Neural crest cell (in vitro differentiated cells): ENCODE measurements around the gene ALPK1. TPM values are rescaled to one million over a fixed set of nuclear protein-coding genes. Genes with fewer than 3 reads are reported as not detected.

Experiments
- DNase-seq: peaks from one replicate; pipeline ENCODE4 v3.0.0; 2021; ENCODE audit warnings: low read depth, mixed read lengths, low spot score
- H3K27ac Mint-ChIP-seq: one replicate; pipeline ENCODE4 v1.8.0; 2021; ENCODE audit warnings: mild to moderate bottlenecking, mixed read lengths; ENCODE audit not compliant: unreplicated experiment
- H3K27me3 Mint-ChIP-seq: 2 replicates; pipeline ENCODE4 v1.8.0; 2021; ENCODE audit warnings: low read depth, mild to moderate bottlenecking, mixed read lengths
- H3K36me3 Mint-ChIP-seq: 2 replicates; pipeline ENCODE4 v1.8.0; 2021; ENCODE audit warnings: low read depth, mild to moderate bottlenecking, mixed read lengths
- H3K4me1 Mint-ChIP-seq: 2 replicates; pipeline ENCODE4 v1.8.0; 2021; ENCODE audit warnings: mixed read lengths
- H3K4me3 Mint-ChIP-seq: one replicate; pipeline ENCODE4 v1.8.0; 2021; ENCODE audit warnings: mild to moderate bottlenecking, mixed read lengths
- H3K9me3 Mint-ChIP-seq: 2 replicates; pipeline ENCODE4 v1.8.0; 2021; ENCODE audit warnings: mixed read lengths
- CTCF ChIP-seq: fragments of 200-600 bp; sonication (generic); conservative IDR thresholded peaks from 2 replicates; pipeline ENCODE4 v1.5.0; 2021; ENCODE audit warnings: antibody characterized with exemption, mild to moderate bottlenecking
- total RNA-seq: library from RNA; stranded (reverse); gene quantifications from 2 replicates; pipeline ENCODE4 v1.2.1, GENCODE V29; 2021

The ALPK1 gene
- total RNA-seq, 1 donor from 2014 or later, result 0.68 TPM

DNA sequence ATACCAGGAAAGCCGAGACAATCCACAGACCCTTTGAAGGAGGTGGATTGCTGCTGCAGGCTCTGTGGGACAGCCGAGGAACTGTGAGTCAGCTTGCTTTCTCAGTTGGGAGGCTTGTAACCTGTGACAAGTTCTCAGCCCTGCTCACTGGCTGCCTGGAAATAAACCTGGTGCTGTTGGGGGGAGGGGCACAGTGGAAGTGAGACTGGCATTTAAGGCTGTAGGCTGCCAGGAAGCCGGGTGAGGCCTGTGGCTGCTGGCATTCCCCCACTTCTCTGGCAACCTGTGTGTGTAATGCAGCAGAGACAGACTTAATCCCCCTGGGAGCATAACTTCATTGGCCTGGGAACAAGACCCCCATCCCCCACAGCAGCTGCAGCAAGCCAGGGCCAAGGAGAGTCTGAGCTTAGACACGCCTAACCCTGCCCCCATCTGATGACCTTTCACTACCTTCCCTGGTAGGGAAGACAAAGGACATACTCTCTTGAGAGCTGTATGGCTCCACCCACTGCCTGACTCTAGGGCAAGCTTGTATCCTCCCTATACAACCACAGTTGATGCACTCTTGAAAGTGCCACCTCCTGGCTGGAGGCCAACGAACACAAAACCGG, 64.1 kb downstream of the ALPK1 start:
- Mint-ChIP-seq H3K36me3 (peaks cover 28% of the 10 kb centered on the region), H3K9me3 (peaks cover 25% of the 10 kb centered on the region), H3K4me1 (peaks cover 10% of the 10 kb centered on the region), H3K27me3 (no peaks in the 10 kb centered on the region), H3K4me3 (no peak overlapping the region), H3K27ac (peak overlapping the region; percentile 83)
- DNase-seq, result no peak
- TF ChIP-seq CTCF, result no peak

DNA sequence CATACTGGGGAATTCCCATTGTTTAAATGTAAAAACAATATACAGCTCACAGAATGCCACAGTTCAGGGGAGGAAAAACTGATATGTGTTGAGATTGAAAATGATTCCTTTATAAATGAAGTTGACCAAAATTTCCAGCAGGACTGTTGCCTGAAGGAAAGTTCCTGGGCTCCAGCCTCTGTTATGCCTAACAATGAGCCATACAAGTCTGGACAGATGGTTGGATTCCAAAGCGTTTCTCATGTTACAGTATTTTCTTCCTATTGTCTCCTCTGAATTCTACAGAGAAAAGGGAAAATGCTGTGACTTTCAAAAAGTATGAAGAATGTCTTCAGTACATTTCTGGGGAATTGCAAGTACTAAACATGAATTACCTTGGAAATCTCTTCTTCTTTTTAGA, 73.3 kb downstream of the ALPK1 start:
- peaks cover 16% of the 10 kb centered on the region for H3K4me1 Mint-ChIP-seq
- H3K9me3 Mint-ChIP-seq, result peaks cover 15% of the 10 kb centered on the region
- H3K4me3 Mint-ChIP-seq, result no peak overlapping the region
- DNase-seq, result no peak
- no peaks in the 10 kb centered on the region for H3K27me3 Mint-ChIP-seq
- peaks cover 8% of the 10 kb centered on the region for H3K36me3 Mint-ChIP-seq
- H3K27ac Mint-ChIP-seq, result no peak overlapping the region
- TF ChIP-seq CTCF, result no peak

GRCh38 chr4:112371361-112371760, 74.2 kb downstream of the ALPK1 start:
- peaks cover 2% of the 10 kb centered on the region for H3K36me3 Mint-ChIP-seq
- peak overlapping the region; percentile 46 for H3K27ac Mint-ChIP-seq
- no peak for DNase-seq
- TF ChIP-seq CTCF, result no peak
- no peaks in the 10 kb centered on the region for H3K27me3 Mint-ChIP-seq
- peaks cover 10% of the 10 kb centered on the region for H3K9me3 Mint-ChIP-seq
- H3K4me3 Mint-ChIP-seq, result no peak overlapping the region
- H3K4me1 Mint-ChIP-seq, result peaks cover 16% of the 10 kb centered on the region

DNA sequence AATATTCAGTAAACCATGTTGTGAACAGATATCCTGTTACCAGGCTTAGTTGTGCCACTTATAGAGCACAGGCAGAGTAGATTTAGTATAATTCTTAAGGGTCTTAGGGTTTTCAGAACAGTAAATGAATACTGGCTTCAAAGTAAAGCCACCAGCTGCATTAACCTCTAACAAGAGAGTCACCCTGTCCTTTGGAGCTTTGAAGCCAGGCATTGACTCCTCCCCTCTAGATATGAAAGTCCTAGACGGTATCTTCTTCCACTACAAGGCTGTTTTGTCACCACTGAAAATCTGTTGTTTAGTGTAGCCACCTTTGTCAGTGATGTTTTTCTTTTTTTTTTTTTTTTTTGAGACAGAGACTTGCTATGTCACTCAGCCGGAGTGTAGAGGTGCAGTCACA, 77.7 kb downstream of the ALPK1 start:
- no peak overlapping the region for H3K4me3 Mint-ChIP-seq
- no peak overlapping the region for H3K27ac Mint-ChIP-seq
- DNase-seq, result no peak
- H3K27me3 Mint-ChIP-seq, result peaks cover 22% of the 10 kb centered on the region
- H3K9me3 Mint-ChIP-seq, result peaks cover 6% of the 10 kb centered on the region
- TF ChIP-seq CTCF, result no peak
- no peaks in the 10 kb centered on the region for H3K36me3 Mint-ChIP-seq
- peaks cover 43% of the 10 kb centered on the region for H3K4me1 Mint-ChIP-seq

- Mint-ChIP-seq H3K27ac (no peak overlapping the region), H3K4me1 (peaks cover 33% of the 10 kb centered on the region), H3K36me3 (no peaks in the 10 kb centered on the region), H3K27me3 (peaks cover 34% of the 10 kb centered on the region), H3K4me3 (no peak overlapping the region), H3K9me3 (peaks cover 6% of the 10 kb centered on the region)
- TF ChIP-seq CTCF, result no peak
- no peak for DNase-seq
Measured at GRCh38 chr4:112377171-112377570, 80.0 kb downstream of the ALPK1 start.
